ENCODE results near the gene C1QTNF4. TPM values are rescaled to one million over a fixed set of nuclear protein-coding genes. Genes with fewer than 3 reads are reported as not detected.

The C1QTNF4 gene
- total and polyA plus RNA-seq, 9 donors = 8.4 to 16.8 (median 10.2) TPM

DNA sequence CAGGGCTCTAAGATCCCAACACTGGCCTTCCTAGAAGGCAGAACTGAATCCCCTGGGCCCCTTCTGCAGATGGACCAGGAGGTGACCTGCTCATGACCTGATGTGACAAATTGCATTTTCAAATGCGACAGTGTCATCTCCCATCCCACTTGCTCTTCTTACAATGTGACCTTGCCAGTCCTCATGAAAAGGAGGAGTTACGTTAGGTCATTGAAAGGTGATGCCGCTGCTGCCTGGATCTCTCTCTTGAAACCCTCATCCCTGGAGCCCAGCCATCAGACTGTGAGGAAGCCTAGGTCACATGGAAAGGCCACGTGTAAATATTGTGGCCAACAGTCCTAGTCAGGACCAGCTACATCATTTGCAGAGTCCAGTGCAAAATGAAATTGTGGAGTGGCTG is 5.7 kb upstream of the C1QTNF4 start:
- DNase-seq = no peak

GRCh38 chr11:47595967-47596366 is 1.8 kb upstream of the C1QTNF4 start:
- Histone ChIP-seq H3K4me1 (ENCODE audit: control insufficient read depth, insufficient read depth, low read length) (peaks cover 16% of the 10 kb centered on the region), H3K27ac (ENCODE audit: low read length) (no peak overlapping the region), H3K27me3 (ENCODE audit: control insufficient read depth, insufficient read depth, low read length) (peaks cover 32% of the 10 kb centered on the region), H3K36me3 (ENCODE audit: control insufficient read depth, insufficient read depth, low read length) (no peaks in the 10 kb centered on the region), H3K9me3 (replicated peaks; ENCODE audit: control insufficient read depth, low read depth, low read length) (no peaks in the 10 kb centered on the region), H3K4me3 (ENCODE audit: low read length) (no peak overlapping the region)
- DNase-seq = no peak
- 100% methylated on average over 1 of the region's 1 CpG for WGBS (ENCODE audit: insufficient coverage)

More for the DNA sequence above, 5.7 kb upstream of the C1QTNF4 start:
- H3K27me3 ChIP-seq (ENCODE audit: control insufficient read depth, insufficient read depth, low read length) = peaks cover 9% of the 10 kb centered on the region
- no peaks in the 10 kb centered on the region for H3K9me3 ChIP-seq (replicated peaks; ENCODE audit: control insufficient read depth, low read depth, low read length)
- H3K27ac ChIP-seq (ENCODE audit: low read length) = no peak overlapping the region
- no peak overlapping the region for H3K4me3 ChIP-seq (ENCODE audit: low read length)
- WGBS (ENCODE audit: insufficient coverage) = 56% methylated on average over 4 of the region's 4 CpGs
- H3K4me1 ChIP-seq (ENCODE audit: control insufficient read depth, insufficient read depth, low read length) = no peaks in the 10 kb centered on the region
- no peaks in the 10 kb centered on the region for H3K36me3 ChIP-seq (ENCODE audit: control insufficient read depth, insufficient read depth, low read length)

- no peak for DNase-seq
- Histone ChIP-seq H3K9me3 (replicated peaks; ENCODE audit: control insufficient read depth, low read depth, low read length) (no peaks in the 10 kb centered on the region), H3K27ac (ENCODE audit: low read length) (no peak overlapping the region), H3K36me3 (ENCODE audit: control insufficient read depth, insufficient read depth, low read length) (no peaks in the 10 kb centered on the region), H3K4me3 (ENCODE audit: low read length) (no peak overlapping the region), H3K4me1 (ENCODE audit: control insufficient read depth, insufficient read depth, low read length) (peaks cover 16% of the 10 kb centered on the region), H3K27me3 (ENCODE audit: control insufficient read depth, insufficient read depth, low read length) (peaks cover 32% of the 10 kb centered on the region)
- 71% methylated on average over 5 of the region's 7 CpGs for WGBS (ENCODE audit: insufficient coverage)
These were observed 818 bp upstream of the C1QTNF4 start for GRCh38 chr11:47595029-47595428.

DNA sequence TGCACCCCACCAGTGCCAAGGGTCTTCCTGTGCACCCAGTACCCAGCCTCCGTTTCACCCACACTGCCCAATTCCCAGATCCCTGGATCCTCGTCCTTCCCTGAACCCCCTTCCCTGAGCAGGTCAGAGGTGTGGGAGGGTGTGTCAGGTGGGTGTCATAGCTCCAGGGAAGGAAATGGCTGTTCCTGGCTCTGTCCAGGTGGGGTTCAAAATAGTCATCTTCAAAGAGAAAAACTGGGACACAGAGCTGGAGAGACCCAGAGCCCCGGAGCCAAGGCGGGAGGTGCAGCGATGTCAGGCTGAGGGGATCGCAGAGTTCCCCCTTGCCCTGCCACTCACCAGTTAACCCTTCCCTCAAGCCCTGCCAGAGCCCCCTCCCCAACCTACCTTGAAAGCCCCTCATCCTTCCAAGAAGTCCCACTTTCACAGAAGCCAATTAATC is 698 bp downstream of the C1QTNF4 start:
- H3K27ac ChIP-seq (ENCODE audit: low read length) = no peak overlapping the region
- H3K4me3 ChIP-seq (ENCODE audit: low read length) = peak overlapping the region; percentile 42
- WGBS (ENCODE audit: insufficient coverage) = 5% methylated on average over 4 of the region's 6 CpGs
- peaks cover 25% of the 10 kb centered on the region for H3K4me1 ChIP-seq (ENCODE audit: control insufficient read depth, insufficient read depth, low read length)
- H3K9me3 ChIP-seq (replicated peaks; ENCODE audit: control insufficient read depth, low read depth, low read length) = no peaks in the 10 kb centered on the region
- peaks cover 32% of the 10 kb centered on the region for H3K27me3 ChIP-seq (ENCODE audit: control insufficient read depth, insufficient read depth, low read length)
- no peak for DNase-seq
- H3K36me3 ChIP-seq (ENCODE audit: control insufficient read depth, insufficient read depth, low read length) = no peaks in the 10 kb centered on the region

- WGBS (ENCODE audit: insufficient coverage) = 83% methylated on average over 1 of the region's 2 CpGs
- H3K27me3 ChIP-seq (ENCODE audit: control insufficient read depth, insufficient read depth, low read length) = peaks cover 32% of the 10 kb centered on the region
- DNase-seq = no peak
- peaks cover 31% of the 10 kb centered on the region for H3K4me1 ChIP-seq (ENCODE audit: control insufficient read depth, insufficient read depth, low read length)
- H3K36me3 ChIP-seq (ENCODE audit: control insufficient read depth, insufficient read depth, low read length) = no peaks in the 10 kb centered on the region
- H3K27ac ChIP-seq (ENCODE audit: low read length) = no peak overlapping the region
- no peaks in the 10 kb centered on the region for H3K9me3 ChIP-seq (replicated peaks; ENCODE audit: control insufficient read depth, low read depth, low read length)
- no peak overlapping the region for H3K4me3 ChIP-seq (ENCODE audit: low read length)
These were observed 1.2 kb downstream of the C1QTNF4 start for GRCh38 chr11:47592970-47593369.

- Histone ChIP-seq H3K9me3 (replicated peaks; ENCODE audit: control insufficient read depth, low read depth, low read length) (no peaks in the 10 kb centered on the region), H3K4me1 (ENCODE audit: control insufficient read depth, insufficient read depth, low read length) (peaks cover 38% of the 10 kb centered on the region), H3K27ac (ENCODE audit: low read length) (no peak overlapping the region), H3K27me3 (ENCODE audit: control insufficient read depth, insufficient read depth, low read length) (peaks cover 32% of the 10 kb centered on the region), H3K36me3 (ENCODE audit: control insufficient read depth, insufficient read depth, low read length) (no peaks in the 10 kb centered on the region), H3K4me3 (ENCODE audit: low read length) (no peak overlapping the region)
- DNase-seq = peak; percentile 18
- WGBS (ENCODE audit: insufficient coverage) = 39% methylated on average over 2 of the region's 4 CpGs
These were observed 2.0 kb downstream of the C1QTNF4 start for GRCh38 chr11:47592251-47592650.

- peak; percentile 17 for DNase-seq
- 49% methylated on average over 2 of the region's 7 CpGs for WGBS (ENCODE audit: insufficient coverage)
- Histone ChIP-seq H3K4me1 (ENCODE audit: control insufficient read depth, insufficient read depth, low read length) (peaks cover 43% of the 10 kb centered on the region), H3K27ac (ENCODE audit: low read length) (no peak overlapping the region), H3K36me3 (ENCODE audit: control insufficient read depth, insufficient read depth, low read length) (no peaks in the 10 kb centered on the region), H3K9me3 (replicated peaks; ENCODE audit: control insufficient read depth, low read depth, low read length) (no peaks in the 10 kb centered on the region), H3K27me3 (ENCODE audit: control insufficient read depth, insufficient read depth, low read length) (peaks cover 32% of the 10 kb centered on the region), H3K4me3 (ENCODE audit: low read length) (no peak overlapping the region)
These were observed 2.4 kb downstream of the C1QTNF4 start for GRCh38 chr11:47591764-47592163.

DNA sequence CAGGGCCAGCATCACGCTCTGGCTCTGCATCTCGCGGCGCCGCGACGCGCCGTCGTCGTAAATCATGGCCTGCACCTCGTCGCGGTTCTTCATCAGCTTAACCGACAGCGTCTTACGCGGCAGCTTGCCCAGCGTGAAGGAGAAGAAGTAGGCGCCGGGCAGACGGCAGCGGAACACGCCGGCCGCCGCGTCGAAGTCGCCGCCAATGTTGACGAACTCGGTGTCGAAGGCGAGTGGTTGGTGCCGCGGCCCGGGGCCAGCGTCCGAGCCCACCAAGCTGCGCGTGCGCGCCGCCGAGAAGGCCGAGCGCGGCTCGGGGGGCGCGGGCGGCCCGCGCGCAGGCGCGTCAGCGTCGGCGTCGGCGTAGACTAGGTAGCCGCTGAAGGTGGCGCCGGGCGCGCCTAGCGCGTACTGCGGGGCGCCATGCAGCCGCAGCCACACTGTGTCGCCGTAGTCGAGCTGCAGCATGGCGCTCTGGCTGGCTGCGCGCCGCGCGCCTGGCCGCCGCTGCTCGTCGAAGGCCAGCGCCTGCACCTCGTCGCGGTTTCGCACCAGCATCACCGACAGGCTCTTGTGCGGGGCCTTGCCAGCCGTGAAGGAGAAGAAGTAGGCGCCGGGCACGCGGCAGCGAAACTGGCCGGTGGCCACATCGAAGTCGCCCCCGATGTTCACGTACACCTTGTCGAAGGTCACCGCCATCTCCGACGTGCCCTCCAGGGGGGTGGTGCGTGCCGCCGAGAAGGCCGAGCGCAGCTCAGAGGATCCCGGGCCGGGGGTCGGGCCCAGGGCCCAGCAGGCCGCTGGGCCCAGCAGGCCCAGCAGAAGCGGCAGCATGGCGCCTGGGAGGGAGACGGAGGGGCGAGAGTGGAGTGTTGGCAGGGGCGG is 4.0 kb downstream of the C1QTNF4 start:
- Histone ChIP-seq H3K9me3 (replicated peaks; ENCODE audit: control insufficient read depth, low read depth, low read length) (no peaks in the 10 kb centered on the region), H3K36me3 (ENCODE audit: control insufficient read depth, insufficient read depth, low read length) (peaks cover 1% of the 10 kb centered on the region), H3K4me1 (ENCODE audit: control insufficient read depth, insufficient read depth, low read length) (peaks cover 57% of the 10 kb centered on the region), H3K27ac (ENCODE audit: low read length) (peak overlapping the region; percentile 49), H3K4me3 (ENCODE audit: low read length) (peak overlapping the region; percentile 58), H3K27me3 (ENCODE audit: control insufficient read depth, insufficient read depth, low read length) (peaks cover 26% of the 10 kb centered on the region)
- DNase-seq = peak; percentile 89
- WGBS (ENCODE audit: insufficient coverage) = 24% methylated on average over 119 of the region's 122 CpGs

DNA sequence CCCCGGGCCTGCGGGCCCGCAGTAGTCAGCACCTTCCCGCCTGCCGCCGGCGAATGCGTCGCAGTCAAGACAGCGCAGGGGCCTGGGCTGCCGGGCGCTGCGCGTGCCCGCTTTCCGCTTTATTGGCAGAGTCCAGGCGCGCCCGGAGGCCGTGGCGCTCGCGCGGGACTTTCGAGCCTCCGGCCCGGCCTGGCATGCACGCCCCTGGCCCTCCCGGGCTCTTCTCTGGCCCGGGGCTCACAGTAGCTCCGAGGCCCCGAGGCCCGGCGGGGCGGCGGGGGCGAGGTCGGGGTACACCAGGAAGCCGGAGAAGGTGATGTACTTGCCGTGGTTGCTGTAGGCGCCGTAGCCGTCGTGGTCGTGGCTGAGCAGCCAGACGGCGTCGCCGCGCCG is 4.6 kb downstream of the C1QTNF4 start:
- Histone ChIP-seq H3K4me1 (ENCODE audit: control insufficient read depth, insufficient read depth, low read length) (peaks cover 55% of the 10 kb centered on the region), H3K27ac (ENCODE audit: low read length) (peak overlapping the region; percentile 49), H3K36me3 (ENCODE audit: control insufficient read depth, insufficient read depth, low read length) (peaks cover 6% of the 10 kb centered on the region), H3K9me3 (replicated peaks; ENCODE audit: control insufficient read depth, low read depth, low read length) (no peaks in the 10 kb centered on the region), H3K4me3 (ENCODE audit: low read length) (peak overlapping the region; percentile 58), H3K27me3 (ENCODE audit: control insufficient read depth, insufficient read depth, low read length) (peaks cover 20% of the 10 kb centered on the region)
- WGBS (ENCODE audit: insufficient coverage) = 28% methylated on average over 49 of the region's 51 CpGs
- DNase-seq = peak; percentile 61

- peaks cover 51% of the 10 kb centered on the region for H3K4me1 ChIP-seq (ENCODE audit: control insufficient read depth, insufficient read depth, low read length)
- H3K4me3 ChIP-seq (ENCODE audit: low read length) = peak overlapping the region; percentile 58
- H3K36me3 ChIP-seq (ENCODE audit: control insufficient read depth, insufficient read depth, low read length) = peaks cover 11% of the 10 kb centered on the region
- no peaks in the 10 kb centered on the region for H3K9me3 ChIP-seq (replicated peaks; ENCODE audit: control insufficient read depth, low read depth, low read length)
- DNase-seq = no peak
- 40% methylated on average over 1 of the region's 11 CpGs for WGBS (ENCODE audit: insufficient coverage)
- peak overlapping the region; percentile 87 for H3K27ac ChIP-seq (ENCODE audit: low read length)
- peaks cover 15% of the 10 kb centered on the region for H3K27me3 ChIP-seq (ENCODE audit: control insufficient read depth, insufficient read depth, low read length)
These were observed 5.1 kb downstream of the C1QTNF4 start for GRCh38 chr11:47589118-47589517.
